Measurements from ENCODE around the gene PAX6. TPM values are rescaled to one million over a fixed set of nuclear protein-coding genes. Genes with fewer than 3 reads are reported as not detected.

PAX6 gene
- total RNA-seq (not detected), polyA plus RNA-seq (under 1 TPM in 1 of 2 donors, not detected in 1; 0.01 TPM)
- long read RNA-seq, donor 1, result 0 reads
- long read RNA-seq, donor 2, result 0 reads
- long read RNA-seq, donor 3, result 0 reads

- intact Hi-C loops (cut with DNase I), result loop anchor here in 1 of 10 donors (10.0 kb wide), 1 partner anchor 144 kb away; no protein-coding TSS in a partner anchor
- H3K4me1 ChIP-seq, result peaks cover 30 to 72% (median 61%) of the 10 kb centered on the region in 9 donors
- 1 to 3% methylated on average over 49 of the region's 49 CpGs for WGBS, 2 donors
These were observed at the start of gene PAX6 for GRCh38 chr11:31810779-31811647. TSS of gene PAX6 (minus strand) at chr11:31811322. CDS start at chr11:31806411, 4,911 bp downstream.

GRCh38 chr11:31860391-31860790 is 49.3 kb upstream of the PAX6 start:
- ATAC-seq (no peak), DNase-seq (no peak)
- peaks cover 0 to 3% (median 0%) of the 10 kb centered on the region in 11 donors for H3K9me3 ChIP-seq
- intact Hi-C loops (cut with DNase I), result loop anchor here in 1 of 10 donors (10.0 kb wide), 1 partner anchor 366 kb away; no protein-coding TSS in a partner anchor
- H3K4me1 ChIP-seq, result no peaks in the 10 kb centered on the region
- no peaks in the 10 kb centered on the region for H3K36me3 ChIP-seq
- H3K27ac ChIP-seq, result no peak overlapping the region
- H3K4me3 ChIP-seq, result no peak overlapping the region
- peaks cover 0 to 30% (median 4%) of the 10 kb centered on the region in 7 donors for H3K27me3 ChIP-seq
- no peak for TF ChIP-seq CTCF (IDR thresholded peaks at IDR 0.05)

More at GRCh38 chr11:31810779-31811647, at the start of gene PAX6:
- peaks cover 83 to 100% (median 99%) of the 10 kb centered on the region in 7 donors for H3K27me3 ChIP-seq
- no peak for DNase-seq
- H3K9me3 ChIP-seq, result no peaks in the 10 kb centered on the region
- peak within 1 kb of the TSS; percentile 24 to 51 (median 45) for H3K4me3 ChIP-seq
- TF ChIP-seq CTCF (IDR thresholded peaks at IDR 0.05), result no peak
- ATAC-seq, result peak in 5 of 8 donors; percentile 16 to 31 (median 25)
- H3K27ac ChIP-seq, result no peak within 1 kb of the TSS
- H3K36me3 ChIP-seq, result no peaks in the 10 kb centered on the region

- peaks cover 0 to 16% (median 6%) of the 10 kb centered on the region in 7 donors for H3K27me3 ChIP-seq
- H3K36me3 ChIP-seq, result no peaks in the 10 kb centered on the region
- ATAC-seq (no peak), DNase-seq (no peak)
- H3K4me3 ChIP-seq, result no peak overlapping the region
- intact Hi-C loops (cut with DNase I), result no loop called here
- H3K4me1 ChIP-seq, result no peaks in the 10 kb centered on the region
- TF ChIP-seq CTCF (IDR thresholded peaks at IDR 0.05), result no peak
- no peak overlapping the region for H3K27ac ChIP-seq
- peaks cover 0 to 6% (median 0%) of the 10 kb centered on the region in 11 donors for H3K9me3 ChIP-seq
These were observed 45.1 kb upstream of the PAX6 start for GRCh38 chr11:31856248-31856647.

GRCh38 chr11:31855466-31855865 is 44.3 kb upstream of the PAX6 start:
- TF ChIP-seq CTCF (IDR thresholded peaks at IDR 0.05), result no peak
- no peak for DNase-seq
- H3K9me3 ChIP-seq, result peaks cover 0 to 6% (median 0%) of the 10 kb centered on the region in 11 donors
- intact Hi-C loops (cut with DNase I), result no loop called here
- 96 to 100% methylated on average over 1 of the region's 1 CpG for WGBS, 2 donors
- H3K27me3 ChIP-seq, result peaks cover 0 to 16% (median 3%) of the 10 kb centered on the region in 7 donors
- no peaks in the 10 kb centered on the region for H3K36me3 ChIP-seq
- no peak for ATAC-seq
- H3K27ac ChIP-seq, result no peak overlapping the region
- no peaks in the 10 kb centered on the region for H3K4me1 ChIP-seq
- H3K4me3 ChIP-seq, result no peak overlapping the region
